Ishikawa (cell line): ENCODE measurements around the gene PTPRN2.
"Not testable (repeated sequence)": the region's sequence is repeated elsewhere in the genome, so short reads cannot be mapped to it uniquely, and the experiment has no call there.

Experiments used
- EP300 ChIP-seq: IDR thresholded peaks from 2 replicates; pipeline ENCODE4 v1.6.1; 2012; ENCODE audit warnings: borderline replicate concordance
- FOXM1 ChIP-seq: IDR thresholded peaks from 2 replicates; pipeline ENCODE4 v1.6.1; 2012; ENCODE audit warnings: low read depth, borderline replicate concordance
- USF1 ChIP-seq: IDR thresholded peaks from 2 replicates; pipeline ENCODE4 v1.6.1; 2012
- TF ChIP-seq, protein P1 (sequence below): IDR thresholded peaks from 2 replicates; pipeline ENCODE4 v1.6.1; 2012; ENCODE audit warnings: low read depth, mild to moderate bottlenecking

- TF ChIP-seq FOXM1, EP300: not testable (repeated sequence)
- 0 out of 2 replicates have a peak, but pooled peaks have one; percentile 15 for TF ChIP-seq USF1
- TF ChIP-seq, protein P1, sequence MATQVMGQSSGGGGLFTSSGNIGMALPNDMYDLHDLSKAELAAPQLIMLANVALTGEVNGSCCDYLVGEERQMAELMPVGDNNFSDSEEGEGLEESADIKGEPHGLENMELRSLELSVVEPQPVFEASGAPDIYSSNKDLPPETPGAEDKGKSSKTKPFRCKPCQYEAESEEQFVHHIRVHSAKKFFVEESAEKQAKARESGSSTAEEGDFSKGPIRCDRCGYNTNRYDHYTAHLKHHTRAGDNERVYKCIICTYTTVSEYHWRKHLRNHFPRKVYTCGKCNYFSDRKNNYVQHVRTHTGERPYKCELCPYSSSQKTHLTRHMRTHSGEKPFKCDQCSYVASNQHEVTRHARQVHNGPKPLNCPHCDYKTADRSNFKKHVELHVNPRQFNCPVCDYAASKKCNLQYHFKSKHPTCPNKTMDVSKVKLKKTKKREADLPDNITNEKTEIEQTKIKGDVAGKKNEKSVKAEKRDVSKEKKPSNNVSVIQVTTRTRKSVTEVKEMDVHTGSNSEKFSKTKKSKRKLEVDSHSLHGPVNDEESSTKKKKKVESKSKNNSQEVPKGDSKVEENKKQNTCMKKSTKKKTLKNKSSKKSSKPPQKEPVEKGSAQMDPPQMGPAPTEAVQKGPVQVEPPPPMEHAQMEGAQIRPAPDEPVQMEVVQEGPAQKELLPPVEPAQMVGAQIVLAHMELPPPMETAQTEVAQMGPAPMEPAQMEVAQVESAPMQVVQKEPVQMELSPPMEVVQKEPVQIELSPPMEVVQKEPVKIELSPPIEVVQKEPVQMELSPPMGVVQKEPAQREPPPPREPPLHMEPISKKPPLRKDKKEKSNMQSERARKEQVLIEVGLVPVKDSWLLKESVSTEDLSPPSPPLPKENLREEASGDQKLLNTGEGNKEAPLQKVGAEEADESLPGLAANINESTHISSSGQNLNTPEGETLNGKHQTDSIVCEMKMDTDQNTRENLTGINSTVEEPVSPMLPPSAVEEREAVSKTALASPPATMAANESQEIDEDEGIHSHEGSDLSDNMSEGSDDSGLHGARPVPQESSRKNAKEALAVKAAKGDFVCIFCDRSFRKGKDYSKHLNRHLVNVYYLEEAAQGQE: not testable (repeated sequence)
Observed at GRCh38 chr7:157562522-157563398, 1024.9 kb downstream of the PTPRN2 start.
